GM21825 (cell line): ENCODE measurements around the gene AMER3.

Experiments
- ATAC-seq: cut with Tn5 transposase; IDR thresholded peaks from one replicate; pipeline ENCODE4 v1.9.1; 2021; ENCODE audit warnings: mild to moderate bottlenecking, moderate library complexity; ENCODE audit not compliant: unreplicated experiment

Gene AMER3

GRCh38 chr2:130754811-130755210, 529 bp upstream of the AMER3 start:
- ATAC-seq = no peak

GRCh38 chr2:130756053-130756873, 923 bp downstream of the AMER3 start:
- ATAC-seq = no peak

DNA sequence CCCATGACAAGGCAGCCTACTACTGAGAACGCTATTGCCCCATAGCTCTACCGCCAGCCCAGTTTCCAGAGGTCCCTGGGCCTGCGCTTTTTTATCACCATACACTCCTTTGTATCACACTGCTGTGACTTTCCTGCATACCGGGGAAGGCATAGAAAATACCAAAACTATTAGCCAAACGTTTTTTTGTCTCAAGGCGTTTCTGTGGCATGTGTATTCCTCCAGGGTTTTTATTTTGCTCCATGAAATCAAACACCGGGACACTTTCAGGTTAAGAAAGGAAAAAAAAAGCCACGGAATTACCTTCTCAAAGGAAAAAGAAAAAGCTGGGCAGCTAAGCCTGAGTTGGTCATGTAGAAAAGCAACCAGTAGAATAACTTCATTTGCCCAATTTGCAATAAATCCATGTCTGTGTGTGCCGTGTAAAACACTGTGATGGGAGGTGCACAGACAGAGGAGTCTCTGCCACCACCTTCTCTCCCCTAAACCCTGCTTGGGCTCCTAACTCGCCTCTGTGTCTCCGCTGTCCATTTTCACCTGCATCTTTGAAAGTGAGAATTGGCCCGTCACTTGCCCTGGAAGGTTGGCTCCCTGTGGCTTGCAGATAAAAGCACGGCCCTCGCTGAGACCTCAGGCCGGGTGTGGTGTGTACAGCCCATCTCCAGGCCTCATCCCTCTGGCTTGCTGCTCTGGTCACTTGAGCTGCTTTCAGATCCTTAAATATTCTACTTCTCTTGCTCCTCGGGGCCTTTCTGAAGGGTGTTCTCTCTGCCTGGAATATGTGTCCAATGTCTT, 1.7 kb downstream of the AMER3 start:
- ATAC-seq = no peak

- ATAC-seq = no peak
These were observed 4.8 kb downstream of the AMER3 start for GRCh38 chr2:130759906-130760753.

DNA sequence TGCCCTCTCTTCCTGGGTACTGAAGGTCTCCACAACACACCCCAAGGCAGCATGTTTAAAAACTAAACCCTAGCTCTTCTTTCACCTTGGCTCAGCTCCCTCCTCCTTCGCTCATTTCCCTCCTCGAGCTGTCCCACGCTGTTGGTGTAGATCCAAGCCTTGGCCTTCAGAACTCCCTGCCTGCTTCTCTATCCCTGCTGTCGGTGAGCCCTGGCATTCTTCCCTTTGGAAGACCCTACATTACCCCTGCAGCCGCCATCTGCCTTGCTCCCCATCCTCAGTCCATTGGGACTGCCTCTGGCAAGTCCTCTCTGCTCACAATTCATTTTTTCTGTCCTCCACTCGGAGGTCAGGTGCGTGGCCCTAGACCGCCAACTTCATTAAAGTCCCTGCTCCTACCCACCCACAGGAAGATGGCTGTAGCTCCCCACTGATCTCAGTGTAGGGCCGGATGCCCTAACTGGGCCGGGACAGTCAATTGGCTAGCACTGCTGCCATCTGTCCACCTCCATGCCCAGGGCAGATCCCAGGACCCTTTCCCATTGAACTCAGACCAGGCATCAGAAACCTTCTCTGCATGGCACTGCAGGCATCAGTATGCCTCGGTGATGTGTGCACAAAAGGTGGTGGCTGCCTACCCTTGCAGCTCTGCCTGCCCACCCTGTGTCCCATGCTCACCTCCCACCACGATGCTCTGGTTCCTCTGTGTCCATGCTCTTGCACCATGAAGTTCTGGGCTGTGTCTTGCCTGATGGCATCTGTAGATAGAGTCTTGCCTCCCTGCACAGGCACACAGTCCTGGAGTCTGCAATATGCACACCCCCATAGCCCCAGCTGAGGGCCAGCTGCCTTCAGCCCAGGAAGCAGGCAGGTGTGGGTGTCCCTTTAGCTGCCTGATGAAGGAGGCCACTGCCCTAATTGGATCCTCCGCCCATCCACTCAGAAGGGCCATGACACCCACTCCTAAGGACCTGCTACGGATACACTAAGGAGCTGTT, 5.7 kb downstream of the AMER3 start:
- no peak for ATAC-seq

- no peak for ATAC-seq
These were observed 6.9 kb downstream of the AMER3 start for GRCh38 chr2:130762031-130762909.

- ATAC-seq = no peak
These were observed 7.6 kb downstream of the AMER3 start for GRCh38 chr2:130762910-130763385.

DNA sequence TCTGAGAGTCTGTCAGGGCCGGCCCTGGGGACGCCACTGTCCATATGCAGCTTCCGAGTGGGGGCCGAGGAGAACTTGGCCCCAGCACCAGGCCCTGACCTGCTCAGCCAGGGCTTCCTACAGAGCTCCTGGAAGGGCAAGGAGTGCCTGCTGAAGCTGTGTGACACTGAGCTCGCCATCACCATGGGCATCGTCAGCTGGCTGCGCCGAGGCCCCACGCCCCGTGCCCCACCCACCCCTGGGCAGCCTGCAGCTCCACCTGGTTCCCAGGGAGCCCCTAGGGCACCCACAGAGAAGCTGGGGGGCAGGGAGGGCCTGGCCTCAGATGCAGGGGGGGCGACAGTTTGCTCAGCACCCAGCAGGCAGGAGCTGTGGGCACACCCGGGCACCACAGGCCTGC, 8.1 kb downstream of the AMER3 start:
- ATAC-seq = no peak

DNA sequence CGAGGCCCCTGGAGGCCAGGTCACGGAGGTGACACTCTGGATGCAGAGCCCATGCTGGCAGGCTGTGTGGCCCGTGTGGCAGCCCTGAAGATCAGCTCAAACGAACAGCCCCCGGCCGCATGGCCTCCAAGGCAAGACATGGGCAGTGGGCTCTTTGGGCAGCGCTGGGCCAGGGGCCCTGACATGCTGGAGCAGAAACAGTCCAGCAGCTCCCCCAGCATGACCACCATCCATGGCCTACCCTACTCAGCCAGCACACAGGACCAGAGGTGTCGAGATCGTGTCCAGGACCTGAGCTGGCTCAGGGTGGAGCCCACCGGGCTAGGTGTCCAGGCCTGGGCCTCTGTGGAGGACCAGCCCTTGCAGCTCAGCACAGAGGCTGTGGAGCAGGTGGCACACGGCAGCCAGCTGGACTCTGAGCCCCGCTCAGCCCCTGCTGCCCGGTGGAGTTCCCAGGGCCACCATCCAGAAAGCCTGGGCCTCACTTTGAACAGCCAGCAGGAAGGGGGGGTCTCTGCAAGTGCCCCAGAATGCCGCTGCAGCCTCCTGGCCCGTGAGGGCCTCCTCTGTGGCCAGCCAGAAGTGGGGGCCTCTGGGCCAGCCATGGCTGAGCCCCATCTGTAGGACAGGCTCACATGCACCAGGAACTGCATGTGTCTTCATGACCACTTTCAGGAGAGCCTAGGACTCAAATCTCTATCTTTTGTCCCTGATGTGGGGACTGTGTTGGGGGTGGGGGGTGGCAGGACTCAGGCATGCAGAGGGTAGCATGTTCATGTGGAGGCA, 8.9 kb downstream of the AMER3 start:
- ATAC-seq = no peak

- ATAC-seq = no peak
These were observed 9.4 kb downstream of the AMER3 start for GRCh38 chr2:130764821-130765115.

DNA sequence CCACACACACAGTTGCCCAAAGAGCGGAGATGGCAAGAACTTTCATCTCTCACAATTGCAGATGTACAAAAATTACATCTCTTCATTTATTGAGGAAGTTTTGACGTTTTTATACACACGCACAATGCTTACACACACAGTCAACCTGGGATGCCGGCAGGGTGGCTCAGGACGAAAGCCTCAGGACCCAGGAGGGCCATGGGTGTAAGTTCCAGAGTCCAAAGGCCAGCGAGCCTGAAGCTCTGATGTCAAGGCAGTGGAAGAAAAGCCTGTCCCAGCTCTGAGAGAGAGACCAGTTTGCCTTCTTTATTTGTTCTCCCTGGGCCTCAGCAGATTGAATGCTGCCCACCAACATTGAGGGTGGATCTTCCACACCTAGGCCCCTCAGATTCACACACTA, 10.1 kb downstream of the AMER3 start:
- no peak for ATAC-seq

DNA sequence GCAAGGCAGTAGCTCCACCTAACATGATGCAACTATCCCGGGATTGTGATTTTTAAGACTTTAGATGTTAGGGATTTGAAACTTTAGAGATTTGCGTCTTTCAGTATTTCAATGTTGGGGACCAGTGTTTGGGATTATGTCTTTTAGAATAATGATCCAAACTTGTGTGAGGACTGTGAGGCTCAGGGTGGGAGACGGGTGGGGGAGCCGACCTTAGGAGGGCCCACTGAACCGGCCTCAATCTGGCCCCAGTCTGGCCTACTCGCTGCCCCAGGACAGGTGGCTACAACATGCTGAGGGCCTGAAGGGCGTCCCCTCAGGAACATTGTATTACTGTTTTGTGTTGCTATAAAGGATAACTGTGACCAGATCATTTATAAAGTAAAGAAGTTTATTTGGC, 10.7 kb downstream of the AMER3 start:
- no peak for ATAC-seq

DNA sequence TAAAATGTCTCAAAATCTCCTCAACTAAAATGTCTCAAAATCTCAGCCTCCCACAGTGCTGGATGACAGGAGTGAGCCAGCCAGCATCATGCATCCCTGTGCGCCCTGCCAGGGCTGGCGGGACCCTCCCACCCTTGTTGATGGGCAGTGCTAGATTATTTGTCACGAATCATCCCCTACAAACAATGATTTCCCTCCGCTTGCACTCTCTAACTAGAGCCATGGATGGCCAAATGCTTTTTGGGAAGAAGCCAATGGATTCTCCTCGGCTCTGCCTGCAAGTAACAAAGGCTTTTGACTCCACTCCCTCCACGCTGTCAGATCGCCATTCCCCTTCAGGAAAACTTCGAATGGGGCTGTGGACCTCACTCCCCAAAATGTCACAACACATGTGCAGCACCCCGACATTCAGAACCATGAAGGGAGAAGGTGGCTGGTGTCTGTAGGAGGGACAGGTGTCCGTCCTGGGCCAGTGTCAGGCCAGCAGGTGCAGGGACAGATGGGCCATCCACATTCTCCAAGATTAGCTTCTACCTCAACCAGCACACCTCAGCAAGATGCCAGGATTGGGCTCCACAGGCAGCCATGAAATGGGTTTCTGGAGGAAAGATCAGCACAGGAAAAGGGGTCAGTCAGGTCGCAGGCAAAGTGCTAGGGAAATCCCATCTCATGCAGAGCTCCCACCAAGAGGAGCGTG, 11.5 kb downstream of the AMER3 start:
- ATAC-seq = no peak

DNA sequence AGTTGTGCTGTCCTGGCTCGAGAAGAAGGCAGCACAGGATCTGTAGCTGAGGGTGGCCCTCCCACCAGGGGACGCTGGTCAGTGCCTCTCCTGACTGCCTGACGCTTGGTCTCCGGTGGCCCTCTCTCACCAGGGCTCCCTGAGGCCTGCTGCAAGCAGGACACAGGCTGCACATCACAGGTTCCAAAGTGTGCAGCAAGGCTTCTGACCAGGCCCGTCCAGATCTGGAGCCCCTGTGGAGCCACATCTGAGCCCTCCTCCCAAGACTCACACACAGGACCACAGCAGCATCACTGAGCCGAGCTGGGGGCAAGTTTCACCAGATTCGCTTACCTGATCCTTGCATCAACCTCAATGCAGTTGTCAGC, 12.1 kb downstream of the AMER3 start:
- no peak for ATAC-seq

DNA sequence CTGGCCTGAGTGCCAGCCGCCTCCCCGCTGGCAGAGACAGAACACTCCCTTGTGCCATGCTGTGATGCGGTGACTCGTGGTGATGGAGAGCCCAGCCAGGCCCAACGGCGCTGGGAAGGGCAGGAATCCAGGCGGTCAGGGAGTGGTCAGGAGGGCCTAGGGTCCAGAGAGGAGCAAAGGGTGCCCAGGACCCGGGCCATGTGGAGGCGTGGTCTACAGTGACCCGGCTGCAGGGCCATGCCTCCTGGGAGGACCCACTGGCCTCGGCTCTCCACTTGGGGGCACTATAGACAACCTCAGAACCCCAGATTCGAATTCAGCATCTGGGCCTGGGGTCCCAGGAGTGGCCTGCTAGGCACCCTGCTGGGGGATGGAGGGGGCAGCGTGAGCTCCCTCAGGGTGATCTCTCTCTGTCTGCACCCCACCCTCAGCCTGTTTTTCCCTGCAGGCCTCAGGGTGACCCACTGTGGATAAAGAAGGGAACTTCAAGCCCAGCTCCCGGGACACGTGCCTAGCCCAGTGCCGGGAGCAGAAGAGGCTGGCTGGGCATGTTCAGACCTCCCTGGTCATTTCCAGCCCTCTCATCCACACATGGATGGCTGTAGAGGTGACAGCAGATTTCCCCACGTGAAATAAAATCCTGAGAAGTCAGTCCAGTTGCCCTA, 13.0 kb downstream of the AMER3 start:
- ATAC-seq = no peak

DNA sequence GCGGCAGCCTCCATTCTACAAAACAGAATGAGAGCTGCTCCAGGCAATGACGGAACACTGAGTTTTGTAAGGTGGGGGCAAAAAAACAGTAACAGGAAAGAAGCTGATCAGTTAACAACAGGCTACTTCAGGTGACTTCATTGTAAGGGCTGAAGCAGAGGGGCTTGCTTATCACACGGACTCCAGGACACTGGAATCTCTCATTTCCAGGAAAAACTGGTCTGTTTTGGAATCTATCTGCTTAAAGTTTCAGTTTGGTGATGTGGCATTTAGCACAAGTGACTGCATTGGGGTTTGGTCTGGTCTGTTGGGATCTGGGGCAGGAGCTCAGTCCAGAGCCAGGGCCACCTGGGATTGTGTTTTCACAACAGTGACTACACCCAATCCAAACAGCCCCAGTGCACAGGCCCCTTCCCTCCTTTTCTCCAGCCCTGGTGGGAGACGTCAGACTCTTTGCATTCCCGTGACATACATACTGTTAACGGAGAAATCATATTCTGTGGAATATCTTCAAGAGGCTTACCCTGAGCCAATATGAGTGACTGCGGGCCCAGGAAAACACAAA, 14.1 kb downstream of the AMER3 start:
- no peak for ATAC-seq

DNA sequence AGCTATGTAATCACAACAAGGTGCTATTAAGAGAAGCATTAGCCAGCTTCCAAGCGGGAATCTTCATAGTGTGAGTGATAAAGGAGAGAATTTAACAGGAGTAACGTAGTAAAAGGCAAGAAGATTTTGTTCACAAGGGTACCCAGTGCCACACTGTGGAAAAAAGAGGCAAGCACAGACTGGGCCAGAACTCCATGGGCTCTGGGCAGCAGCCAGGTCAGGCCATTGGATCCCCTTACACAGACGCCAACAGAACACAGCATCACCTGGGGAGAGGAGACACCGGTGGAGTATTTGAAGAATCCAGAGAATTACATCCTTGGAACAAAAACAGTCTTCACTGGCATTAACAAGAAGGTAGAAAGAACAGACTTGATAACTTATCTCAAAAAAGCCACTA, 21.2 kb downstream of the AMER3 start:
- ATAC-seq = no peak
